Raji (cell line): ENCODE results near the gene SIRPG.

Source experiments
- POLR2A ChIP-seq: IDR thresholded peaks from 2 replicates; pipeline ENCODE4 v1.6.1; 2011; ENCODE audit warnings: low read depth, low read length, control low read depth; ENCODE audit not compliant: insufficient read depth

Gene SIRPG

GRCh38 chr20:1629321-1629720 is 28.3 kb downstream of the SIRPG start:
- no peak for TF ChIP-seq POLR2A

DNA sequence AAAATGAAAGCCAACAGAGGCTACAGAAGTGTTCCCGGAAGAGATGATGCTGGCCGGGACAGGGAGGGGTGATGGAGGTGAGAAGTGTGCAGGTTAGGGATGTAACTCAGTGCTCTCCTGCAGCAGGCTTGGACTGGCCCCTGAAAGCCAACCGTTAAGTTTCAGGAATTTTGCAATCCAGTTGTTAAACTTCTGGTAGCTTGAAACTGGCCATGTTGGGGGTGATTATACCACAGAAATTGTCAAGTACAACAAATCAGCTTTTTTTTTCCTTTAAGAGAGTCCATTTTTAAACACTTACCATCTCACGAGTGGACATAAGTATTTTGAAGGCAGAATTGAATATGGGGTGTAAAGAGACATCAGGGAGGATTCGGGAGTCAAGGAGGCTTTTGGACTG is 29.0 kb downstream of the SIRPG start:
- no peak for TF ChIP-seq POLR2A

DNA sequence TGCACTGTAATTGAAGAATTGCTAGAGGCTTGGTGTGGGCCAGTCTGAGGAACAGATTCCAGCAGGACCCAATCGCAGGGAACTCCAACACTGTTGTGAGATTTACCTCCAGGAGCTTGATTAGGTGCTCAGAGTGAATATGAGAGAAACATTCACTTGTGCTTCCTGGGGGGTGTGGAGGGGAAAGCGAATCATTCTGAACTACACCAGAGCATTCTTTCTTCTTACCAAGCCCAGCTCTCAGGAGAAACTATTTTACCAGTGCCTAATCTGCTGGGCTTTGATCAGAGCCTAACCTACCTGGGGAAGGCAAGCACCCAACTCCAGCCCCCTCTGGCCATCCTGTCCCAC is 30.4 kb downstream of the SIRPG start:
- no peak for TF ChIP-seq POLR2A

DNA sequence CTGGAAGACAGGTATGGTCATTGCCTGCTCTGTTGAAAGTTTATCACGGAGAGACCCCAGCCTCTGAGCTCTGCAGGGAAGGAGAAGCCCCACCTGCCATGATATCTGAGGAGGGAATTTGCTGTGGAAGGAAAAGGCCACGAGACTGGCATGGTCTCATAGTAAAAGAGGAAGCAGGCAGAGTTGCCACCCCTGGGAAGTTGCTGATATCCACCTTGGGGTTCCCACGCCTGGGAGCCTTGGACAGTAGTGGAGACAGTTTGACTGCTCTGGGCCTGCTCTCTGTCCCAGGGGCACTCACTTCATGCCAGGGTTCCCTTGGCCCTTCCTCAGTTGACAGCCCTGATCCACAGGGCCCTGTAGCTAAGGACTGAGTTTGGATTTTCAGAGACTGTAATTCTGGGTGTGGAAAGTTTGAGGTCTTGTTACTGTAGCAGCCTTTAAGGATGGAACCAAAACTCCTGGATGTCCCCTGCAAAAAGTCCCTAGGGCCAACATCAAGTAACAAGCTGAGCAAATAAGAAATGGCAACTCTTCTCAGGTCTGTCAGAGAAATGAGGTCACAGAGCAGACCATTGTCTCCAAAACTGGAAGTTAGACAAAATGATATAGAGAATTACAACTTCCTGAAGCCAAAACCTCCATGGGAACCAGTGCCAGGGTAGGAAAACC is 30.9 kb downstream of the SIRPG start:
- no peak for TF ChIP-seq POLR2A

DNA sequence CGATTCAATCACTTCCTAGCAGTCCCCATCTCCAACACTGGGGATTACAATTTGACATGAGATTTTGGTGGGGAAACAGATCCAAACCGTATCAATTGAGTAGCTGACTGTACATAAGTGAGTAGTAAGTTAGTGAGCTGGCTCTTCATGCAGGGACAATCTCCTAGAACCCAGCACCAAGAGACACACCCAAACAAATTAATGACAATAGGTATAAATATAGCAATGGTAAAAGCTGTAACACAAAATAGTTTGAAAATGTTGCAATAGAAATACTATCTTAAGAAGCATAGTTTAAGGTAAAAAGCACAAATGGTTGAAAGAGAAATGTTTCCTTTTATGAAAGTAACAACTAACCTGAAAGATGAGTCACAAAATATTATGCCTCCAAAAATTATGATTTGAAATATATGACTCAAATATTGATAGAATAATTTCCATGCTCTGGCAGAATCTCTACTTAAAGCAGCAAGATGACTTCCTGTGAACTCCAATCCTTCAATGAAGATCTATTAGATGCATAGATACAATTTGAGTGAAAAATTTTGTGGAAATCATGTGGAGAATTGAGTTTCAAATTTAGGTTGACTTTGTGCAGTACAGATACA is 32.4 kb downstream of the SIRPG start:
- no peak for TF ChIP-seq POLR2A

DNA sequence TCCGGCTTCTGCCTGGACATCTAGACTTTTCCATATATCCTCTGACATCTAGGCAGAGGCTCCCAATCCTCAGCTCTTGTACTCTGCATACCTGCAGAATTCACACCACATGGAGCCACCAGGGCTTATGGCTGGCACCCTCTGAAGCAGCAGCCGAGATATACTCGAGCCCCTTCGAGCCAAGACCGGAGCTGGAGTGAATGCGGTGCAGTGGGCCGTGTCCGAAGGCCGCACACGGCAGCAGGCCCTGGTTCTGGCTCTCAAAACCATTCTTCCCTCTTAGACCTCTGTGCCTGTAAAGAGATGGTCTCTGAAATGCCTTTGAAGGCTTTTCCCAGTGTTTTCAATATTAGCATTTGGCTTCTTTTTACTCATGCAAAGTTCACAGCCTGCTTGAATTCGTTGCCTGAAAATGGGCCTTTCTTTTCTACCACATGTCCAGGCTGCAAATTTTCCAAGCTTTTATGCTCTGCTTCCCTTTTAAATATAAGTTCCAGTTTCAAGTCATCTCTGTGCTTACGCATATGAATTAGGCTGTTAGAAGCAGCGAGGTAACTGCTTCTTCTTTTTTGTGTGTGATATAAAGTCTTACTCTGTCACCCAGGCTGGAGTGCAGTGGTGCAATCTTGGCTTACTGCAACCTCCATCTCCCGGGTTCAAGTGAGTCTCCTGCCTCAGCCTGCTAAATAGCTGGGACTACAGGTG is 33.9 kb downstream of the SIRPG start:
- no peak for TF ChIP-seq POLR2A

DNA sequence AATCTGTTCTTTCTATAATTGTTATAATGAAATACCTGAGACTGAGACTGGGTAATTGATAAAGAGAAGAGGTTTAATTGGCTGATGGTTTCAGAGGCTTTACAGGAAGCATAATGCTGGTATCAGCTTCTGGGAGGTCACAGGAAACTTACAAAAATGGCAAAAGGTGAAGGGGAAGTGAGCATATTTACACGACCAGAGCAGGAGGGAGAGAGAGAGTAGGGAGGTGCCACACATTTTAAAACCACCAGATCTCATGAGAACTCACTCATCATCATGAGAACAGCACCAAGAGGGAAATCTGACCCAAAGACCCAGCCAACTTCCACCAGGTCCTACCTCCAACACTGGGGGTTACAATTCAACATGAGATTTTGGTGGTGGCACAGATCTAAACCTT is 35.1 kb downstream of the SIRPG start:
- no peak for TF ChIP-seq POLR2A

- TF ChIP-seq POLR2A = no peak
These were observed 36.3 kb downstream of the SIRPG start for GRCh38 chr20:1621316-1621715.

GRCh38 chr20:1619861-1620444 is 37.6 kb downstream of the SIRPG start, which contains the start of gene SIRPB1:
Gene SIRPB1 (minus strand): TSS chr20:1620009. CDS start chr20:1619944, 65 bp downstream.
- no peak for TF ChIP-seq POLR2A

DNA sequence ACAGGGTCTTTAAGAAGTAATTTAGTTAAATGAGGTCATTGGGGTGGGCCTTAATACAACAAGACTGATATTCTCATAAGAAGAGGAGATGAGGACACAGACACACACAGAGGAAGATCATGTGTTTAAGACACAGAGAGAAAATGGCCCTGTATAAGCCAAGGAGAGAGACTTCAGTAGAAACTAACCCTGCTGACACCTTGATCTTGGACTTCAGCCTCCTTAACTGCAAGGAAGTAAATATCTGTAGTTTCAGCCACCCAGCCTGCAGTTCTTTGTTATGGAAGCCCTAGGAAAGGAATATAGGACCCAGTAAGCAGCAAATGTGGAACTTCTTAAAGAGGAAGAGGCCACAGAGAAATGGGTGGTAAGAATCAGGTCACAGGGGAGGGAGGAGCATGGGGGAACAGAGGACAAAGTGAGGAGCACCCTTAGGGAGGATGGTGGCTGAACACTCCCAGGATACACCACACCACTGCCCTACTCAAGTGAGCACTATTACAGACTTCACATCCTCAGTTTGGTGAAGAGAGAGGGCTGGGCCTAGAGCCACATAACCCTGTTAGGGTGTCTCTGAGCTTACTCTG is 38.5 kb downstream of the SIRPG start:
- no peak for TF ChIP-seq POLR2A

- TF ChIP-seq POLR2A = no peak
These were observed 39.1 kb downstream of the SIRPG start for GRCh38 chr20:1618479-1618878.

DNA sequence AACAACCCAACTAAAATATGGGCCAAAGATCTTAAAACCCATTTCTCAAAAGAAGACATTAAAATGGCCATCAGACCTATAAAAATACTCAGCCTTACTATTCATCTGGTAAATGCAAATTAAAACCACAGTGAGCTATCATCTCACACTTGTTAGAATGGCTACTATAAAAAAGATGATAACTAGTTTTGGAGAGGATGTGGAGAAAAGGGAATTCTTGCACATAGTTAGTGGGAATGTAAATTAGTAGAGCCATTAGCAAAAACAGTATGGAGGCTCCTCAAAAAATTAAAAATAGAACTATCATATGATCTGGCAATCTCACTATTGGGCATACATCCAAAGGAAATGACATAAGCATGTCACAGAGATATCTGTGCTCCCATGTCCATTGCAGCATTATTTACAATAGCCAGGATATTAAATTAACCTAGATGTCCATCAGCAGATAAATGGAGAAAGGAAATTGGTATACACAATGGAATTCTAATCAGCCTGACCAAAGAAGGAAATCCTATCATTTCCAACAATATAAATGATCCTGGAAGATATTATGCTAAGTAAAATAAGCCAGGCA is 40.6 kb downstream of the SIRPG start:
- TF ChIP-seq POLR2A = no peak

GRCh38 chr20:1600736-1601135 is 56.8 kb downstream of the SIRPG start:
- TF ChIP-seq POLR2A = no peak

- no peak for TF ChIP-seq POLR2A
These were observed 62.2 kb downstream of the SIRPG start for GRCh38 chr20:1595333-1595732.

- no peak for TF ChIP-seq POLR2A
These were observed 68.8 kb downstream of the SIRPG start for GRCh38 chr20:1588533-1589460.
